Tibial artery (tissue), 4 donors: Measurements from ENCODE around the gene CCDC27.
A peak's percentile ranks its signal among the peaks of the same experiment; 100 is the strongest.
"Not testable (repeated sequence)": the region's sequence is repeated elsewhere in the genome, so short reads cannot be mapped to it uniquely, and the experiment has no call there.

Experiments used
- DNase-seq, 2 donors: peaks; one replicate each; pipeline ENCODE4 v3.0.0-alpha.2; 2019
- H3K27ac ChIP-seq, 2 donors: fragments of 200-600 bp; sonication (generic) in 1 of 2; 1 replicate in 1 of 2; 2 replicates in 1 of 2; pipeline ENCODE4 v1.5.1; 2018 to 2019; ENCODE audit warnings: mild to moderate bottlenecking in 1 of 2
- H3K27me3 ChIP-seq, 2 donors: fragments of 200-600 bp; sonication (generic) in 1 of 2; one replicate each; pipeline versions ENCODE4 v1.5.1 to v1.6.0; 2016 to 2019
- H3K36me3 ChIP-seq, 3 donors: fragments of 200-600 bp; sonication (generic) in 2 of 3; one replicate each; pipeline ENCODE4 v1.5.1; 2016 to 2019; ENCODE audit warnings: mild to moderate bottlenecking in 2 of 3
- H3K4me1 ChIP-seq, 4 donors: fragments of 200-600 bp; sonication (generic) in 2 of 4; 1 replicate in 3 of 4; 2 replicates in 1 of 4; pipeline ENCODE4 v1.5.1; 2016 to 2019
- H3K4me3 ChIP-seq, 2 donors: fragments of 200-600 bp; sonication (generic) in 1 of 2; 1 replicate in 1 of 2; 2 replicates in 1 of 2; pipeline ENCODE4 v1.5.1; 2018 to 2019; ENCODE audit warnings: mild to moderate bottlenecking in 2 of 2
- H3K9me3 ChIP-seq, 3 donors: fragments of 200-600 bp; sonication (generic) in 1 of 3; one replicate each; pipeline ENCODE4 v1.5.1; 2016 to 2019
- intact Hi-C: fragments of 100-400 bp; cut with DNase I; formaldehyde crosslinking; loops from one replicate; pipeline ENCODE4 v1.15.0; 2023; ENCODE audit warnings: low total_unique reads
- TF ChIP-seq, protein P1 (sequence below), 2 experiments: fragments of 200-600 bp in 1 of 2; fragments of 450-650 bp in 1 of 2; IDR thresholded peaks; one replicate each; pipeline ENCODE4 v1.5.1; 2017 to 2019; ENCODE audit warnings: antibody characterized with exemption in 2 of 2, mild to moderate bottlenecking in 1 of 2, moderate library complexity in 1 of 2

CCDC27 gene

DNA sequence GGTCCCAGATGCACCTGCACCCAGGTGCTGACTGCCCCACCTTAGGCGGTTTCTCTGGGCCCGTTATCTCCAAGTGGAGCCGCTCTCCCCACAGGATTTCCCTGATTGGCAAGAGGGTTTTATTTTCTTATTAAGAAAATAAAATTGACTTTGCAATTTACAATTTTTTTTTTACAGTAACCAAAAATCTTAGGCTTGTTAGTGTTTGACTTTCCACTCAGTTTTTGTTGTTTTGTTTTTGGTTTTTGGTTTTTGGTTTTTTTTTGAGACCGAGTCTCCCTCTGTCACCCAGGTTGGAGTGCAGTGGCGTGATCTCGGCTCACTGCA, 4.8 kb upstream of the CCDC27 start:
- intact Hi-C loops, result loop anchor here (10.0 kb wide), 1 partner anchor 57 kb away; no protein-coding TSS in a partner anchor
- DNase-seq, result no peak
- peaks cover 0 to 13% of the 10 kb centered on the region in 2 donors for H3K27me3 ChIP-seq
- peaks cover 0 to 33% (median 8%) of the 10 kb centered on the region in 3 donors for H3K36me3 ChIP-seq
- TF ChIP-seq, protein P1, sequence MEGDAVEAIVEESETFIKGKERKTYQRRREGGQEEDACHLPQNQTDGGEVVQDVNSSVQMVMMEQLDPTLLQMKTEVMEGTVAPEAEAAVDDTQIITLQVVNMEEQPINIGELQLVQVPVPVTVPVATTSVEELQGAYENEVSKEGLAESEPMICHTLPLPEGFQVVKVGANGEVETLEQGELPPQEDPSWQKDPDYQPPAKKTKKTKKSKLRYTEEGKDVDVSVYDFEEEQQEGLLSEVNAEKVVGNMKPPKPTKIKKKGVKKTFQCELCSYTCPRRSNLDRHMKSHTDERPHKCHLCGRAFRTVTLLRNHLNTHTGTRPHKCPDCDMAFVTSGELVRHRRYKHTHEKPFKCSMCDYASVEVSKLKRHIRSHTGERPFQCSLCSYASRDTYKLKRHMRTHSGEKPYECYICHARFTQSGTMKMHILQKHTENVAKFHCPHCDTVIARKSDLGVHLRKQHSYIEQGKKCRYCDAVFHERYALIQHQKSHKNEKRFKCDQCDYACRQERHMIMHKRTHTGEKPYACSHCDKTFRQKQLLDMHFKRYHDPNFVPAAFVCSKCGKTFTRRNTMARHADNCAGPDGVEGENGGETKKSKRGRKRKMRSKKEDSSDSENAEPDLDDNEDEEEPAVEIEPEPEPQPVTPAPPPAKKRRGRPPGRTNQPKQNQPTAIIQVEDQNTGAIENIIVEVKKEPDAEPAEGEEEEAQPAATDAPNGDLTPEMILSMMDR (IDR thresholded peaks at IDR 0.05), result no peak
- H3K4me3 ChIP-seq, result peak overlapping the region; percentile 63 to 96
- H3K27ac ChIP-seq, result peak overlapping the region; percentile 75 to 81
- H3K9me3 ChIP-seq, result no peaks in the 10 kb centered on the region
- H3K4me1 ChIP-seq, result peaks cover 0 to 36% (median 21%) of the 10 kb centered on the region in 4 donors

DNA sequence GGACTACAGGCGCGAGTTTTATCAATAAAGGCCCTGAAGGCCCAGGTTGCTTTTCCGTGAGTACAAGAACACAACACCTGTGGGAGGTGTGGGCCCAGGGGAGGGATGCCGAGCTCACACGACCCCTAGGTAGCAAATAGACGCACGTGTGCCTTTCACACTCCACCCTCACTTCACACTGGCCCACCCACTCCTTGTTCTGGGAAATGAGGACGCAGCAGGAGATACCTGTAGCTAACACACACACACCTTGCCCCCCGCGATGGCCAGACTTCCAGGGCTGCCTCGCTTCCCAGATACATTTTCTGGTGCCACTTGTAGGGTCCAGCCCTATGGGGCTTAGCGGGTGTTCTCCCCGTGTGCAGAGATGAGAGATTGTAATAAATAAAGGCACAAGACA, 4.3 kb upstream of the CCDC27 start:
- Histone ChIP-seq H3K36me3 (peaks cover 0 to 28% (median 4%) of the 10 kb centered on the region in 3 donors), H3K4me1 (peaks cover 0 to 36% (median 21%) of the 10 kb centered on the region in 4 donors)
- DNase-seq, result no peak

DNA sequence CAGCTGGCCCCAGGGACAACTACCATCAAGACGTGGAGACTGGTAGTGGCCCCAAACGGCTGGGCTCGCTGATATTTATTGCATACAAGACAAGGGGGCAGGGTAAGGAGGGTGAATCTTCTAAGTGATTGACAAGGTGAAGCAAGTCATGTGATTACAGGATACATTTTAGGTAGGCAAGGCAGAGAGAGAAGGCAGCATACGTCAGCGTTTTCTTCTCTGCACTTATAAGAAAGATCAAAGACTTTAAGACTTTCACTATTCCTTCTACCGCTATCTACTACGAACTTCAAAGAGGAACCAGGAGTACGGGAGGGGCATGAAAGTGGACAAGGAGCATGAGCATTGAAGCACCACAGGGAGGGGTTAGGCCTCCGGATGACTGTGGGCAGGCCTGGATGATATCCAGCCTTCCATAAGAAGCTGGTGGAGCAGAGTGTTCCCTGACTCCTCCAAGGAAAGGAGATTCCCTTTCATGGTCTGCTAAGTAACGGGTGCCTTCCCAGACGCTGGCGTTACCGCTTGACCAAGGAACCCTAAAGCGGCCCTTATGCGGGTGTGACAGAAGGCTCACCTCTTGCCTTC, 3.8 kb upstream of the CCDC27 start:
- not testable (repeated sequence) for H3K27ac ChIP-seq, H3K9me3 ChIP-seq, DNase-seq, H3K4me3 ChIP-seq
- Histone ChIP-seq H3K27me3 (peaks cover 0 to 19% of the 10 kb centered on the region in 2 donors), H3K36me3 (peaks cover 0 to 23% (median 0%) of the 10 kb centered on the region in 3 donors), H3K4me1 (peaks cover 0 to 36% (median 21%) of the 10 kb centered on the region in 4 donors)
- intact Hi-C loops, result loop anchor here (10.0 kb wide), 1 partner anchor 56 kb away; no protein-coding TSS in a partner anchor

More for the DNA sequence above, 4.3 kb upstream of the CCDC27 start:
- H3K4me3 ChIP-seq, result peak overlapping the region; percentile 63 to 96
- peak overlapping the region; percentile 75 to 81 for H3K27ac ChIP-seq
- TF ChIP-seq, protein P1 (IDR thresholded peaks at IDR 0.05), result no peak
- H3K27me3 ChIP-seq, result peaks cover 0 to 18% of the 10 kb centered on the region in 2 donors
- H3K9me3 ChIP-seq, result no peaks in the 10 kb centered on the region
- intact Hi-C loops, result loop anchor here (10.0 kb wide), 1 partner anchor 57 kb away; no protein-coding TSS in a partner anchor

DNA sequence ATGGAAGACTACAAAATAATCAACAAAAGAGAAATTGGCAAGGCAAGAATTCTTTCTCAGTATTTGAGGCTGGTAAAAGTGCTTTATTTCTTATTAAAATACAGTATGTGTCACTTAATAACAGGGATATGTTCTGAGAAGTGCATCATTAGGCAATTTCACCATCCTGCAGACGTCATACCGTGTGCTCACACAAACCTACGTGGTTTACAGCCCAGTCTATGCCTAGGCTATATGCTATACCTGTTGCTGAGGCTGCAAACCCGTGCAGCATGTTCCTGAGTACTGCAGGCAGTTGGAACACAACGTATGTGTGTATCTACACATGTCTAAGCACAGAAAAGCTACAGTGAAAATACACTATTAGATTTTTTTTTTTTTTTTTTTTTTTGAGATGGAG, 2.7 kb upstream of the CCDC27 start:
- intact Hi-C loops, result loop anchor here (10.0 kb wide), 1 partner anchor 55 kb away; no protein-coding TSS in a partner anchor
- H3K4me1 ChIP-seq, result peaks cover 0 to 36% (median 21%) of the 10 kb centered on the region in 4 donors
- TF ChIP-seq, protein P1 (IDR thresholded peaks at IDR 0.05), result no peak
- no peaks in the 10 kb centered on the region for H3K9me3 ChIP-seq
- peaks cover 0 to 30% of the 10 kb centered on the region in 2 donors for H3K27me3 ChIP-seq
- H3K36me3 ChIP-seq, result peaks cover 0 to 13% (median 0%) of the 10 kb centered on the region in 3 donors
- H3K4me3 ChIP-seq, result no peak overlapping the region
- H3K27ac ChIP-seq, result no peak overlapping the region
- no peak for DNase-seq

DNA sequence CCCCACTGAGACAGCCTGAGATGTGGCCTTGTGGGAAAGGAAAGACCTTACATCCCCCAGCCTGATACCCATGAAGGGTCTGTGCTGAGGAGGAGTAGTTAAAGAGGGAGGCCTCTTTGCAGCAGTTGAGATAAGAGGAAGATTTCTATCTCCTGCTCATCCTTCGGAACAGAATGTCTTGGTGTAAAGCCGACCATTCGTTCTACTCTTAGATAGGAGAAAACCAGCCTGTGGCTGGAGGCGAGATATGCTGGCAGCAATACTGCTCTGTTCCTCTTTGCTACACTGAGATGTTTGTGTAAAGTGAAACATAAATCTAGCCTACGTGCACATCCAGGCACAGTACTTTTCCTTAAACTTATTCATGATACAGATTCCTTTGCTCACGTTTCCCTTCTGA, 1.5 kb upstream of the CCDC27 start:
- H3K4me3 ChIP-seq, result no peak overlapping the region
- peaks cover 0 to 2% (median 0%) of the 10 kb centered on the region in 3 donors for H3K36me3 ChIP-seq
- TF ChIP-seq, protein P1 (IDR thresholded peaks at IDR 0.05), result no peak
- H3K27ac ChIP-seq, result no peak overlapping the region
- H3K27me3 ChIP-seq, result peaks cover 0 to 42% of the 10 kb centered on the region in 2 donors
- peaks cover 0 to 23% (median 16%) of the 10 kb centered on the region in 4 donors for H3K4me1 ChIP-seq
- no peak for DNase-seq
- intact Hi-C loops, result no loop called here
- no peaks in the 10 kb centered on the region for H3K9me3 ChIP-seq

DNA sequence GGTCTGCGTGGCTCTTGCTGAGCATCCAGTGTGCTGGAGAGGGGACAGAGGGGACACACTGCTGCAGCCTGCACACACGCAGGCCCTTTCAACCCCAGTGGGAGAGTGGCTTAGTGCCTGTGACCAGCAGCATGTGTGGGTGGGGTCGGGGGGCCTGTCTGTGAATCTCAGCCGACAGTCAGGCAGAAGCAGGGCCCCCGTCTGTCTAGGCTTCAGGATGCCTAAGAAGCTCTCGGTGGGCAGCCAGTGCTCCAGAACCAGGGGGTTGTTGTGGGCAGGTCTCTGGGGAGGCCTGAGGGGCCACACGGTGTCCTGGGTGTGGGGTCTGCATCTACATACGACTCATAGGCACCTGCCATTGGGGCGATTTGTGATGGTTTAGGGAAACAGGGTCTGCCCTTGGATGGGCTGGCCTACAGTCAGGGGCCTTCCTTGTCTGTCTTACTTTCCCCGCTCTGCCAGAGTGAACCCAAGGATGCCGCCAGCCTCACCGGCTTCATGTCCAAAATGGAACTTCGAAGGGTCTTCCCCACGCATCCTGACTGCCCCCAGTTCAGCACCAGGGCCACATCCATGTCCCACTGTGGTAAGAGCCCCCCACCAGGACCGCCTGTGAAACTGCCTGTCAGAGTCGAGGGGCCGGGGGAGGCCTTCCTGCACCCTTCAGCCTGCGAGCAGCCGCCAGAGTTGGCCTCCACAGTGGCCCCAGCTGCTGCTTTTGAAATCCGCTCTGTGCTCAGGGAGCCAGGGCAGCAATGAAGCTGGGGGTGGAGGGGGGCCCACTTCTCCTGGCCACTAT, 1.6 kb downstream of the CCDC27 start:
- TF ChIP-seq, protein P1 (IDR thresholded peaks at IDR 0.05), result no peak
- H3K4me3 ChIP-seq, result no peak overlapping the region
- H3K27me3 ChIP-seq, result peaks cover 0 to 61% of the 10 kb centered on the region in 2 donors

More for the DNA sequence above, 1.6 kb downstream of the CCDC27 start:
- Histone ChIP-seq H3K9me3 (no peaks in the 10 kb centered on the region), H3K4me1 (no peaks in the 10 kb centered on the region), H3K27ac (no peak overlapping the region), H3K36me3 (no peaks in the 10 kb centered on the region)
- intact Hi-C loops, result no loop called here
- DNase-seq, result no peak
